Stimulated activated CD4-positive, alpha-beta T cell treated with anti-CD3 and anti-CD28 coated beads, Interleukin-4, amount 100 ng/mL, for 48 hours (primary cell): ENCODE data around the gene FAM83F.

Experiments used
- DNase-seq, 2 donors: peaks; one replicate each; pipeline ENCODE4 v3.0.0-alpha.2; 2020; ENCODE audit warnings: low read depth in 2 of 2

Gene FAM83F

GRCh38 chr22:40036126-40036525, 41.4 kb downstream of the FAM83F start:
- no peak for DNase-seq

GRCh38 chr22:40036591-40037225, 42.0 kb downstream of the FAM83F start:
- DNase-seq = peak; percentile 37 to 52

- DNase-seq = no peak
These were observed 42.6 kb downstream of the FAM83F start for GRCh38 chr22:40037320-40037719.

- DNase-seq = no peak
These were observed 44.8 kb downstream of the FAM83F start for GRCh38 chr22:40039482-40040115.

- no peak for DNase-seq
These were observed 46.2 kb downstream of the FAM83F start for GRCh38 chr22:40040927-40041326.

- DNase-seq = no peak
These were observed 46.8 kb downstream of the FAM83F start for GRCh38 chr22:40041366-40042137.

- no peak for DNase-seq
These were observed 47.6 kb downstream of the FAM83F start for GRCh38 chr22:40042312-40042711.

GRCh38 chr22:40043081-40043480, 48.3 kb downstream of the FAM83F start:
- DNase-seq = no peak

GRCh38 chr22:40043793-40044101, 49.0 kb downstream of the FAM83F start:
- DNase-seq = no peak

- DNase-seq = peak; percentile 96 to 97
These were observed 49.5 kb downstream of the FAM83F start for GRCh38 chr22:40044102-40044869.

GRCh38 chr22:40044870-40045834, 50.4 kb downstream of the FAM83F start:
- peak; percentile 58 to 65 for DNase-seq

- DNase-seq = no peak
These were observed 51.4 kb downstream of the FAM83F start for GRCh38 chr22:40046126-40046525.

GRCh38 chr22:40050258-40050657, 55.5 kb downstream of the FAM83F start:
- no peak for DNase-seq

- no peak for DNase-seq
These were observed 56.6 kb downstream of the FAM83F start for GRCh38 chr22:40051322-40051721.

GRCh38 chr22:40053460-40053859, 58.7 kb downstream of the FAM83F start:
- no peak for DNase-seq

GRCh38 chr22:40054486-40054885, 59.7 kb downstream of the FAM83F start:
- DNase-seq = no peak

- DNase-seq = no peak
These were observed 60.6 kb downstream of the FAM83F start for GRCh38 chr22:40055143-40055883.

GRCh38 chr22:40056154-40056553, 61.4 kb downstream of the FAM83F start:
- DNase-seq = no peak

- DNase-seq = no peak
These were observed 61.8 kb downstream of the FAM83F start for GRCh38 chr22:40056559-40056958.

- DNase-seq = no peak
These were observed 62.9 kb downstream of the FAM83F start for GRCh38 chr22:40057652-40058051.
